Measurements from ENCODE around the gene TRDMT1. TPM values are rescaled to one million over a fixed set of nuclear protein-coding genes. Genes with fewer than 3 reads are reported as not detected.

Gene TRDMT1
- total RNA-seq, 2 donors from 2014 or later = 7.3 to 7.5 TPM

GRCh38 chr10:17112566-17112965 is 88.9 kb downstream of the TRDMT1 start:
- no peaks in the 10 kb centered on the region for H3K9me3 ChIP-seq
- intact Hi-C loops (cut with DNase I) = no loop called here
- DNase-seq (no peak), ATAC-seq (no peak)
- H3K36me3 ChIP-seq (replicated peaks in 1 of 2; ENCODE audit: insufficient read depth in 1 of 2, low read depth in 2 of 2) = no peaks in the 10 kb centered on the region
- no peak overlapping the region for H3K4me3 ChIP-seq
- TF ChIP-seq CTCF (IDR thresholded peaks at IDR 0.05) = no peak
- no peak for TF ChIP-seq POLR2A (IDR thresholded peaks at IDR 0.05)
- WGBS, 2 donors = 66 to 71% methylated on average over 3 of the region's 3 CpGs
- H3K4me1 ChIP-seq = no peaks in the 10 kb centered on the region
- no peaks in the 10 kb centered on the region for H3K27me3 ChIP-seq
- no peak overlapping the region for H3K27ac ChIP-seq

- 77 to 82% methylated on average over 3 of the region's 3 CpGs for WGBS, 2 donors
- no peaks in the 10 kb centered on the region for H3K27me3 ChIP-seq
- H3K9me3 ChIP-seq = no peaks in the 10 kb centered on the region
- H3K4me1 ChIP-seq = no peaks in the 10 kb centered on the region
- TF ChIP-seq POLR2A (IDR thresholded peaks at IDR 0.05) (no peak), CTCF (IDR thresholded peaks at IDR 0.05) (no peak)
- no peak overlapping the region for H3K27ac ChIP-seq
- H3K36me3 ChIP-seq (replicated peaks in 1 of 2; ENCODE audit: insufficient read depth in 1 of 2, low read depth in 2 of 2) = no peaks in the 10 kb centered on the region
- DNase-seq = no peak
- intact Hi-C loops (cut with DNase I) = no loop called here
- no peak overlapping the region for H3K4me3 ChIP-seq
- ATAC-seq = no peak
Observed at GRCh38 chr10:17109475-17110207, 91.8 kb downstream of the TRDMT1 start.

- intact Hi-C loops (cut with DNase I) = no loop called here
Observed at GRCh38 chr10:17109046-17109445, 92.4 kb downstream of the TRDMT1 start.

GRCh38 chr10:17106991-17107390 is 94.5 kb downstream of the TRDMT1 start:
- H3K9me3 ChIP-seq = no peaks in the 10 kb centered on the region
- H3K27ac ChIP-seq = no peak overlapping the region
- intact Hi-C loops (cut with DNase I) = no loop called here
- H3K36me3 ChIP-seq (replicated peaks in 1 of 2; ENCODE audit: insufficient read depth in 1 of 2, low read depth in 2 of 2) = no peaks in the 10 kb centered on the region
- H3K27me3 ChIP-seq = no peaks in the 10 kb centered on the region
- ATAC-seq (no peak), DNase-seq (no peak)
- TF ChIP-seq POLR2A (IDR thresholded peaks at IDR 0.05) = no peak
- TF ChIP-seq CTCF (IDR thresholded peaks at IDR 0.05) = no peak
- no peak overlapping the region for H3K4me3 ChIP-seq
- no peaks in the 10 kb centered on the region for H3K4me1 ChIP-seq
- 75% methylated on average over 5 of the region's 5 CpGs for WGBS, 2 donors

More at GRCh38 chr10:17109046-17109445, 92.4 kb downstream of the TRDMT1 start:
- 72 to 81% methylated on average over 2 of the region's 2 CpGs for WGBS, 2 donors
- Histone ChIP-seq H3K4me1 (no peaks in the 10 kb centered on the region), H3K4me3 (no peak overlapping the region), H3K9me3 (no peaks in the 10 kb centered on the region), H3K27me3 (no peaks in the 10 kb centered on the region), H3K27ac (no peak overlapping the region), H3K36me3 (replicated peaks in 1 of 2; ENCODE audit: insufficient read depth in 1 of 2, low read depth in 2 of 2) (no peaks in the 10 kb centered on the region)
- TF ChIP-seq CTCF (IDR thresholded peaks at IDR 0.05) = no peak
- no peak for TF ChIP-seq POLR2A (IDR thresholded peaks at IDR 0.05)
- no peak for ATAC-seq
- no peak for DNase-seq

- no peak for DNase-seq
- Histone ChIP-seq H3K9me3 (no peaks in the 10 kb centered on the region), H3K27me3 (no peaks in the 10 kb centered on the region), H3K27ac (no peak overlapping the region), H3K36me3 (replicated peaks in 1 of 2; ENCODE audit: insufficient read depth in 1 of 2, low read depth in 2 of 2) (no peaks in the 10 kb centered on the region), H3K4me3 (no peak overlapping the region), H3K4me1 (no peaks in the 10 kb centered on the region)
- TF ChIP-seq POLR2A (IDR thresholded peaks at IDR 0.05) = no peak
- TF ChIP-seq CTCF (IDR thresholded peaks at IDR 0.05) = no peak
- intact Hi-C loops (cut with DNase I) = no loop called here
- ATAC-seq = no peak
Observed at GRCh38 chr10:17101910-17102266, 99.6 kb downstream of the TRDMT1 start.
